COLO829 (cell line): ENCODE data around the gene MANSC1.
"Not testable (repeated sequence)": the region's sequence is repeated elsewhere in the genome, so short reads cannot be mapped to it uniquely, and the experiment has no call there.

Experiments used
- DNase-seq: peaks from one replicate; pipeline ENCODE4 v3.0.0; 2012; ENCODE audit warnings: low spot score

MANSC1 gene

DNA sequence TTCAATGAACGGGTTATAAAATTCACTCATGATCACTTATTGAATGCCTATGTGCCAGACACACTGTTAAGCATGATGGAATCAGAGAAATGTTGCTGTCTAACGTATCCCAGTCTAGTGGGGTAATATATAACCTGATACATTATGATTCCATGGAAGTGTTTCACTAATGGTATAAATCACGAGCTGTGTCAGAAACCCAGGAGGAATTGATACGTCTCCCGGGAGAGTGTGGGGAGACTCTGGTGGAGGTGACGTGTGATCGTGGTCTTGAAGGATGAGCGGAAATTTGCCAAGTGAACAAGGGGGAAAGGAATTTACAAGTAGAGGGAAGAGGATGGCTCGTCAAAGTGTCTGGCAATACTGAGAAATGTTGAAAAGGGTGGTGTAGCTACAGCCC is 26.5 kb downstream of the MANSC1 start:
- DNase-seq, result no peak

- DNase-seq, result no peak
Observed at GRCh38 chr12:12323118-12323517, 26.9 kb downstream of the MANSC1 start.

GRCh38 chr12:12319451-12320183 is 30.4 kb downstream of the MANSC1 start:
- DNase-seq, result no peak

DNA sequence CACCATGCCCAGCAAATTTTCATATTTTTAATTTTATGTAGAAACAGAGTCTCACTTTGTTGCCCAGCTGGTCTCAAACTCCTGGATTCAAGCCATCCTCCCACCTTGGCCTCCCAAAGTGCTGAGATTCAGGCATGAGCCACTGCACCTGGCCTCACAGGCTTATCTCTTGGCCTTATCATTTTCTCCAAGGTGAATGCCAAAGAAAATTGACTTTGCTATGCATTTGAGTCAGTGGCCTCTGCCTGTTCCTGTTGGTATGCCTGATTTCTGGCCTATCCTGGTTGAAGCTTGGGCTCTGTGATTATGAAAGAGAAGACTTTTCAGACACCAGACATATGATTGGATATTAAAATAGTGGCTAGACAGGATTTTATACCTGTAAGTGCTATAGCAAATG is 34.2 kb downstream of the MANSC1 start:
- no peak for DNase-seq

DNA sequence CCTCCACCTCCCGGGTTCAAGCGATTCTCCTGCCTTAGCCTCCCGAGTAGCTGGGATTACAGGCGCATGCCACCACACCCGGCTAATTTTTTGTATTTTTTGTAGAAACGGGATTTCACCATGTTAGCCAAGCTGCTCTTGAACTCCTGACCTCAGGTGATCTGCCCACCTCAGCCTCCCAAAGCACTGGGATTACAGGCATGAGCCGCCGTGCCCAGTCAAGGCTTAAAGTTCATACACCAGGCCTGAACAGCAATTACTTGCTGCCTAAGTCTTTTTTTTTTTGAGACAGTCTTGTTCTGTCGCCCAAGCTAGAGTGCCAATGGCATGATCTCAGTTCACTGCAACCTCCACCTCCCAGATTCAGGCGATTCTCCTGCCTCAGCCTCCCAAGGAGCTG is 39.3 kb downstream of the MANSC1 start:
- not testable (repeated sequence) for DNase-seq

- no peak for DNase-seq
Observed at GRCh38 chr12:12305568-12306300, 44.3 kb downstream of the MANSC1 start.

DNA sequence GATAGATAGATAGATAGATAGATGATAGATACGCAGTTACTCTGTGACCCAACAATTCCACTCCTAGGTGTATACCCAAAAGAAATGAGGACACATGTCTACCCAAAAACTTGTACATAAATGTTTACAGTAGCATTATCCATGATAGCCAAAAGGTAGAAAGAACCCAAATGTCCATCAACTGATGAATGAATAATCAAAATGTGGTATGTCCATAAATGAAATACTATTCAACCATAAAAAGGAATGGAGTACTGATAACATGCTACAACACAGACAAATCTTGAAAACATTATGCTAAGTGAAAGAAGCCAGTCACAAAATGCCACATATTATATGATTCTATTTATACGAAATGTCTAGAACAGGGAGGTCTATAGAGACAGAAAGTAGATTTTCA is 47.1 kb downstream of the MANSC1 start:
- DNase-seq, result no peak

DNA sequence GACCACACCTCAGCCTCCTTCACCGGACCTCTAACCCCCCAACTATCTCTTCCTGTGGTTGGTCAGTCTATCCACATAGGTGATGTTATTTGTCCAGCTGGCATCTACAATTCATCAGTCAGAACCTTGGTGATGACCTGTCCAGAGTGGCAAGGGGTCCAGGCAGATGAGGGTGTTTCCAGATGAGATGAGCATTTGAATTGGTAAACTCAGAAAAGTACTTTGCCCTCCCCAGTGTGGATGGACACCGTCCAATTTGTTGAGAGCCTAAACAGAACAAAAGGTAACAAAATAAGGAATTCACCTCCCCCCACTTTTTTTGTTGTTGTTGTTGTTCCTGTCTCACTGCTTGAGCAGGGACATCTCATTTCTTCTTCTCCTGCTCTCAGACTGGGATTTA is 48.9 kb downstream of the MANSC1 start:
- DNase-seq, result no peak

DNA sequence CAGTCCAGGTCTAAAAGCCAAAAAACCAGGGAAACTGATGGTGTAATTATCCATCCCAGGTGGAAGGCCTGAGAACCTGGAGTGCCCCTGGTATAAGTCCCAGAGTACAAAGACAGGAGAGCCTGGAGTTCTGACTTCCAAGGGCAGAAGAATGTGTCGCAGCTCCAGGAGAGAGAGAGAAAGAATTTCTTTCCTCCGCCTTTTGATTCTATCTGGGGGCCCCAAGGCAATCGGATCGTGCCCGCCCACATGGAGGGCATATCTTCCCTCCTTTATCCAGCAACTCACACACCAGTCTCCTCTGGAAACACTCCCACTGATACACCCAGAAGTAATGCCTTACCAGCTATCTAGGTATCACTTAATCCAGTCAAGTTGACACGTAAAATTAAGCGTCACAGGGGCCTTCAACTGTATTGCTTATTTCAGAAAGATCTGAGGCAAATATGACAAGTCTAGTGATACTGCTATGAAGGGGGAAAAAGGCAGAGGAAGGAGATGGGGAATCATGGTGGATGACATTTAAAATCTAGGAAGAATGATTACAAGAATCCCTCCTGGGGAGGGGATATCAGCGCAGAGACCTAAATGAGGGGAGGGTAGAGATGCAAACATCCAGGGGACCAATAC is 52.7 kb downstream of the MANSC1 start:
- no peak for DNase-seq

DNA sequence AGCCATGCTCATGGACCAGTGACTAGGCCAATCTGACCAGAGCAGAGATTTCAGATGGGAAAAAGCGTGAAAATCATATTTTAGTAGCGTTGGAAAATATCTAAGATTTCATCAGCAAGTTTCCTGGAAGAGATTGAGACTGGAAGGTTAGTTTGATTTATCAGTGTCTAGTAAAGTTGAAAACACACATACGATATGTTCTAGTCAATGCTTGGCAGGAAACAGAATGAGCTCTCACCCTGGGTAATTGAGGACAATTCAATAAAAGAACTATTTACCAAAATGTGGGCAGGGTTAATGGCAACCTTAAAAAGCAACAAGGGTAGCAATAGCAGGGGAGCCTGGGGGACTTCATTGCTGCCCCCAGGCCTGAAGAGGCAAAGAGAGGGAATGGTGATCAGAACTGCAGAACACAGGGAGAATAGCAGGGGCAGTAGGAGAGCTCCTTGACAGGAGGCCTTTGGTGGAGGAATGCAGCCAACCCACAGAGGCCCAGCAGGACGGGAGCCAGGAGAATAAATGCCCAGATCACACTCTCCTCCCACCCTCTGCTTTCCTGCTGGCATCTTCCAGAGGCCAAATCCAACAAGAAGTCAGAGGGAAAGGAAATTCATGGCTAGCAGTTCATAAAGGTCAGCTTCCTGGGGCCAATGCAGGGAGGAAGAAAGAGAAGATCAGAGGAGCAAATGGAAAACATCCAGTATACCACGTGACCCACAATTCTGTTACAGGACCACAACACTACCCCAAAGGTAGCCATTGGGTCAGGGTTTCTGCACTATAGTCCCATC is 55.6 kb downstream of the MANSC1 start:
- no peak for DNase-seq

- DNase-seq, result no peak
Observed at GRCh38 chr12:12290206-12290605, 59.8 kb downstream of the MANSC1 start.

GRCh38 chr12:12286441-12286840 is 63.6 kb downstream of the MANSC1 start:
- no peak for DNase-seq

DNA sequence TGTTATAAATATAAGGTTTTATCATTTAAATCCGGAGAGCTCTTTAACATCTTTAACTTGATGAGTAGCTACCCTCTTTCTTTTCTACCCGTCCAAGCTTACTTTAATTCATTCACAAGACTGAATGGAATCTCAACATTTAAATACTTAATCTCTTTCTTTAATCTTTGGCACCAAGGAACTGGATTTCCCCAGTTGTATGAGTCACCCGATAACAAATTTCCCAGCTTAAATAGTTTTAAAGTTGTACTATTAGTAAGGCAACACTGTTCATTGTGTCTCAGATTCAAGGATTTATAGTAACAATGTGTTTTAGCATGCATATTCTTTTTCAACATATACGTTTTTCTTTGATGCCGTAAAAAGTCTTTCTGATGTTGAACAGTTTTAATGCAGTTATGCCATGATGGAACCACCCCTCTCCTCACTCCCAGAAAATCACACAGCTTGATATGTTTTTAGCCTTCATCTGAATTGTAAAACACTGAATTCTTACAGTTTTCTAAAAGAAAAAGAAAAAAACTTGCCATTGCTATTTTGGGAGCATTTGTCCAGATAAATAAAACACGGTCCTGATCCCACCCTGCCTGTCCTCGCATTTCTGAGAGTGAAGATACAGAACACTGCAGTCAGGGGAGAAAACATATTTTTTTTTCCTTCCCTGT is 67.1 kb downstream of the MANSC1 start:
- peak; percentile 74 for DNase-seq

DNA sequence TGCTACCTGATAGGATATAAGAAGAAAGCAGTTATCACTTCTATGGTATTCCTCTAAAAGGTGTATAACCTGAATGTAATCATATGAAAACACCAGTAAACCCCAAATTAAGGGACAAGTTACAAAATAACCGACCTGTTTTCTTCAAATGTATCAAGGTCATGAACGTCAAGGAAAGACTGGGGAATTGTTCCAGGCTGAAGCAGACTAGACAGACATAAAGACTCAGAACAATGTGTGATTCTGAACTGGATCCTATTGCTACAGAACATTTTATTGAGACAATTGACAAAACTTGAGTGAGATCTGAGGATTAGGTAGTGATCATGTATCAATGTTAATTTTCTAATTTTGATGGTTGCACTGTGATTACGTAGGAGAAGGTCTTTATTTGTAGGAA is 67.8 kb downstream of the MANSC1 start:
- no peak for DNase-seq

DNA sequence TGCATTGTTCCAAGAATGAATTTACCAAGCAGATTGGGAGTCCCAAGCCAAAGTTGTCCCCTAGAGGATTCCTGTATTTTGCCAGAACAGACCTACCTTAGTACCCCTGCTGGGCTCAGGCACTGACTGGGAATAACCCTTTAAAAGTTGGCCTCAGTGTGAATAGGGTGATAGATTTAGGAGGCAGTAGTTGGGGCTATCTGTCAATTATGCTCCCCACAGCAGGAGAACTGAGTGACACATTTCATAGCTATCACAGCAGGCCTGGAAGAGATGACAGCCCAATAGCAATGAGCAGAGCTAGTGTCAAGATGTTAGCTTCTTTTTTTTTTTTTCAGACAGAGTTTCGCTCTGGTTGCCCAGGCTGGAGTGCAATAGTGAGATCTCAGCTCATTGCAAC is 68.9 kb downstream of the MANSC1 start:
- no peak for DNase-seq

GRCh38 chr12:12278899-12279298 is 71.1 kb downstream of the MANSC1 start:
- no peak for DNase-seq
